ENCODE data around the gene HNRNPL.
"Not testable (repeated sequence)": the region's sequence is repeated elsewhere in the genome, so short reads cannot be mapped to it uniquely, and the experiment has no call there.

Gene HNRNPL

DNA sequence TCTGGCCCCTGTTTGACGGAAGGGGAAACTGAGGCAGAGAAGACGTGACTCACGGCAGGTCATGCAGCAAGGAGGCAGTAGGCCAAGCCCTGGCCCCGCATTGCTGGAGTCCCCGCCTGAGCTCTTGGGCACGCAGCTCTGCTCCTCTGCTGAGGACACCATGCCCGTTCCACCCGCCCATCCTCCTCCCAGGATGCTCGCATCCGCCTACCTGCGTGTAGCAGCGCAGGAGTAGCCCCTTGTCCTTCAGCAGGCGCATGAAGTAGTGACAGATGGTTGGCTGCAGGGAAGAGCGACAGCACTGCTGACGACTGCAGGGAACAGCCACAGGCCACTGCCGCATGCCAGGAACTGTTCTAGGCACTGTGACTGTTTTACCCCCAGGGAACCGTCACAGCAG lies 39.1 kb upstream of the HNRNPL start:
- no peaks in the 10 kb centered on the region for H3K9me3 ChIP-seq (ENCODE audit: low read depth, low read length)
- H3K4me3 ChIP-seq = no peak overlapping the region
- no peak overlapping the region for H3K9ac ChIP-seq (ENCODE audit: insufficient read length)
- H3K27ac ChIP-seq = no peak overlapping the region
- no peaks in the 10 kb centered on the region; the same call in 1 of the 2 replicates for H3K36me3 ChIP-seq (ENCODE audit: insufficient read depth, low read length)
- DNase-seq (ENCODE audit: low read depth, low spot score) = no peak
- TF ChIP-seq FOXP2 (optimal IDR thresholded peaks at IDR 0.05; ENCODE audit: control extremely low read depth, extremely low read length, insufficient read depth) (no peak), EZH2 (IDR thresholded peaks at IDR 0.05) (no peak), POLR2AphosphoS5 (IDR thresholded peaks at IDR 0.05; ENCODE audit: borderline replicate concordance, low read depth, low read length) (no peak)

- H3K36me3 ChIP-seq (ENCODE audit: insufficient read depth, low read length) = not testable (repeated sequence)
Observed at GRCh38 chr19:38884691-38885090, 34.9 kb upstream of the HNRNPL start.

GRCh38 chr19:38883286-38883685 lies 33.5 kb upstream of the HNRNPL start:
- Histone ChIP-seq H3K9me3 (ENCODE audit: low read depth, low read length) (no peaks in the 10 kb centered on the region), H3K9ac (ENCODE audit: insufficient read length) (no peak overlapping the region), H3K27ac (no peak overlapping the region), H3K4me3 (no peak overlapping the region), H3K36me3 (ENCODE audit: insufficient read depth, low read length) (no peaks in the 10 kb centered on the region)
- TF ChIP-seq POLR2AphosphoS5 (IDR thresholded peaks at IDR 0.05; ENCODE audit: borderline replicate concordance, low read depth, low read length) (no peak), EZH2 (IDR thresholded peaks at IDR 0.05) (no peak)
- no peak for DNase-seq (ENCODE audit: low read depth, low spot score)

More at GRCh38 chr19:38884691-38885090, 34.9 kb upstream of the HNRNPL start:
- H3K27ac ChIP-seq; H3K9me3 ChIP-seq (ENCODE audit: low read depth, low read length); H3K9ac ChIP-seq (ENCODE audit: insufficient read length); H3K4me3 ChIP-seq; DNase-seq (ENCODE audit: low read depth, low spot score): not testable (repeated sequence)

- Histone ChIP-seq H3K36me3 (ENCODE audit: insufficient read depth, low read length) (no peaks in the 10 kb centered on the region), H3K9me3 (ENCODE audit: low read depth, low read length) (no peaks in the 10 kb centered on the region), H3K9ac (ENCODE audit: insufficient read length) (no peak overlapping the region), H3K4me3 (no peak overlapping the region), H3K27ac (no peak overlapping the region)
- no peak for DNase-seq (ENCODE audit: low read depth, low spot score)
- TF ChIP-seq FOXP2 (optimal IDR thresholded peaks at IDR 0.05; ENCODE audit: control extremely low read depth, extremely low read length, insufficient read depth) (no peak), EZH2 (IDR thresholded peaks at IDR 0.05) (no peak), POLR2AphosphoS5 (IDR thresholded peaks at IDR 0.05; ENCODE audit: borderline replicate concordance, low read depth, low read length) (no peak)
Observed at GRCh38 chr19:38880882-38881609, 31.3 kb upstream of the HNRNPL start.

- no peak overlapping the region for H3K27ac ChIP-seq
- no peak for DNase-seq (ENCODE audit: low read depth, low spot score)
- no peak for TF ChIP-seq POLR2AphosphoS5 (IDR thresholded peaks at IDR 0.05; ENCODE audit: borderline replicate concordance, low read depth, low read length)
Observed at GRCh38 chr19:38880076-38880881, 30.5 kb upstream of the HNRNPL start.

GRCh38 chr19:38879400-38879751 lies 29.6 kb upstream of the HNRNPL start:
- Histone ChIP-seq H3K9ac (ENCODE audit: insufficient read length) (no peak overlapping the region), H3K27ac (no peak overlapping the region)
- no peak for TF ChIP-seq POLR2AphosphoS5 (IDR thresholded peaks at IDR 0.05; ENCODE audit: borderline replicate concordance, low read depth, low read length)
- TF ChIP-seq EZH2 (IDR thresholded peaks at IDR 0.05) = no peak
- TF ChIP-seq FOXP2 (optimal IDR thresholded peaks at IDR 0.05; ENCODE audit: control extremely low read depth, extremely low read length, insufficient read depth) = no peak

More at GRCh38 chr19:38880076-38880881, 30.5 kb upstream of the HNRNPL start:
- Histone ChIP-seq H3K9me3 (ENCODE audit: low read depth, low read length) (no peaks in the 10 kb centered on the region), H3K36me3 (ENCODE audit: insufficient read depth, low read length) (no peaks in the 10 kb centered on the region), H3K9ac (ENCODE audit: insufficient read length) (no peak overlapping the region), H3K4me3 (no peak overlapping the region)

DNA sequence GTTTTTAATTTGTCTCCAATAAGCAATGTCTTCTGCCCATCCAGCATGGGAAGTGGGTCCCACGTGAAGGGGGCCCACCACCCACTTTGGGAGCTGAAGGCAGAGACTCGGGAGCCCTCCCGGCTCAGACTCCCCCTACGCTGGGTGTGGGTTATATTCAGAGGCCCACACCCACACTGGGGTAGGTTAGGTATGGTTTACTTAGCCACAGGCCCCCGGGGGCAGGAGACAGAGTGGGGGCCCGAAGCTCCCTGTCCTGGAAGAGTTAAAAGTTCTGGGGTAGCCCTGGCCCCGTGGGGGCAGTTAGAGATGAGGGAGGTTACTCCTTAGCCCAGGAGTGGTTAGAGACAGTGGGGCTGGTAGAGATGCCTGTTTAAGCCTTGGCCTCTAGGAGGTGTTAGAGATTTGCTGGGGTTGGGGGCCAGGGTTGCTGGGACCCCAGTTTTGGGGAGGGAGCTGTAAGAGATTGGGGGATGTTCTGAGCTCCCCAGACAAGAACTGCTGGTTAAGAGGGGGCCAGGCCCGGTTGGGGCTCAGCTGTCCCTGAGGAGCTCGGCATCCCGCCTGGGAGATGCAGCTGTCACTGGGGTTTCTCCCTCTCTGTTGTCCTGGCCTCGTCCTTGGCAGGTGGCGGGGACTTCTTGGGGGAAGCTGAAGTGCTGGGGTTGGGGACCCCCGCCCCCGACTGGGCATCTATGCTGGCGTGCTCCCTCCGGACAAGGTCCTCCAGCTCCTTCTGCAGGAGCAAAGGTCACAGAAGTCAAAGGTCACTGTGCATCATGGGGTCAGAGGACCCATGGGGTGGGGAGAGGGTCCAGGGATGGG lies 29.0 kb upstream of the HNRNPL start:
- Histone ChIP-seq H3K4me3 (no peak overlapping the region), H3K9ac (ENCODE audit: insufficient read length) (peak overlapping the region; percentile 37), H3K9me3 (ENCODE audit: low read depth, low read length) (no peaks in the 10 kb centered on the region), H3K27ac (no peak overlapping the region), H3K36me3 (ENCODE audit: insufficient read depth, low read length) (no peaks in the 10 kb centered on the region)
- DNase-seq (ENCODE audit: low read depth, low spot score) = no peak
- no peak for TF ChIP-seq FOXP2 (optimal IDR thresholded peaks at IDR 0.05; ENCODE audit: control extremely low read depth, extremely low read length, insufficient read depth)
- TF ChIP-seq POLR2AphosphoS5 (IDR thresholded peaks at IDR 0.05; ENCODE audit: borderline replicate concordance, low read depth, low read length) = no peak
- TF ChIP-seq EZH2 (IDR thresholded peaks at IDR 0.05) = no peak

More at GRCh38 chr19:38879400-38879751, 29.6 kb upstream of the HNRNPL start:
- no peak for DNase-seq (ENCODE audit: low read depth, low spot score)
- H3K9me3 ChIP-seq (ENCODE audit: low read depth, low read length) = no peaks in the 10 kb centered on the region
- H3K36me3 ChIP-seq (ENCODE audit: insufficient read depth, low read length) = no peaks in the 10 kb centered on the region
- no peak overlapping the region for H3K4me3 ChIP-seq

DNA sequence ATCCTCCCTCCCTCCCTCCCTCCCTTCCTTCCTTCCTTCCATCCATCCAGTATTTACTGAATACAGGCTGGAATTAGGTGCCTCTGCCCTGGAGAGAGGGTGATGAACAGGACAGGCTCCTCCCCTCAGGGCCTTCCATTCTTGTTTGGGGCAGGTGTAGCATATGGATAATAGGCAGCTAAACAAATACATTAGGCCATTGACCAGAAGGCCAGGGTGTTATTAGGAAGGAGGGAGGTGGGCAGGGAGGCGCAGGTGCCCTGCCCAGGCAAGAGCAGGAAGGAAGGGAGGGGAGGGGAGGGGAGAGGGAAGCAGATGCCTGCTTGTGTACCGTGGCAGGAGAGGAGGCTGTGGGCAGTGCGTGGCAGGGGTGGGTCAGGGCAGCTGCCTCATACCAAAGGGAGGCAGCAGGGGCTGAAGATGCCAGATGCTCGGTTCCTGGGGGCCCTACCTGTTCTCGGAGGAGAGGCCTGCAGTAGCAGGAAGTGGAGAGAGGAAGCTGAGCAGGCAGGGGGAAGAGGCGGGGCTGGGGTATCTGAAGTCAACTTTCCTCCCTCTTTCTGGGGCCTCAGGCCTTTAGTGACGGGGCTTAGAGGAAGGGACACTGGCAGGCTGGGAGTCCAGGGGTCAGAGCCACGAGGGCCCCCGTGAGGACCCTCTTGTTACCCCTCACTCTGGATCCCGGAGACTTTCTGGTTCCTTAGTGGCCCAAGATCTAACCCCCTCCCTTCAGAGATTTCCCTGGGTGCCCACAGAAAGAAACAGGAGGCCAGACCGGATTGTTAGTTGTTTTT lies 28.2 kb upstream of the HNRNPL start, which contains the start of gene RINL:
TSS of gene RINL (minus strand) at position 495 of the 794 bp plus-strand sequence. CDS start 1,533 bp downstream, outside the sequence.
- no peak for DNase-seq (ENCODE audit: low read depth, low spot score)

More for the DNA sequence above, 28.2 kb upstream of the HNRNPL start, which contains the start of gene RINL:
- H3K36me3 ChIP-seq (ENCODE audit: insufficient read depth, low read length) = no peaks in the 10 kb centered on the region
- no peak within 1 kb of the TSS for H3K27ac ChIP-seq
- H3K9me3 ChIP-seq (ENCODE audit: low read depth, low read length) = no peaks in the 10 kb centered on the region
- TF ChIP-seq FOXP2 (optimal IDR thresholded peaks at IDR 0.05; ENCODE audit: control extremely low read depth, extremely low read length, insufficient read depth) = no peak
- no peak for TF ChIP-seq POLR2AphosphoS5 (IDR thresholded peaks at IDR 0.05; ENCODE audit: borderline replicate concordance, low read depth, low read length)
- TF ChIP-seq EZH2 (IDR thresholded peaks at IDR 0.05) = no peak
- H3K9ac ChIP-seq (ENCODE audit: insufficient read length) = peak within 1 kb of the TSS; percentile 37
- peak within 1 kb of the TSS; percentile 25; the same call in 1 of the 2 replicates for H3K4me3 ChIP-seq
